GM23338 (cell line): ENCODE results near the gene CD226. TPM values are rescaled to one million over a fixed set of nuclear protein-coding genes. Genes with fewer than 3 reads are reported as not detected.
"Not testable (repeated sequence)": the region's sequence is repeated elsewhere in the genome, so short reads cannot be mapped to it uniquely, and the experiment has no call there.

Source experiments
- ATAC-seq: fragments of 200-7000 bp; cut with Tn5 transposase; 3 replicates; pipeline ENCODE4 v1.9.1; 2020
- DNase-seq: peaks from one replicate; pipeline ENCODE4 v3.0.0-alpha.2; 2015; ENCODE audit warnings: low spot score
- H2AFZ ChIP-seq: fragments of 200-600 bp; sonication (generic); 2 replicates; pipeline ENCODE4 v1.8.0; 2016; ENCODE audit warnings: antibody characterized with exemption, mild to moderate bottlenecking, moderate library complexity
- H3F3A ChIP-seq: fragments of 200-600 bp; sonication (generic); replicated peaks from 2 replicates; pipeline ENCODE4 v1.8.0; 2017; ENCODE audit warnings: antibody characterized with exemption, mixed run types, low read depth
- H3K27ac ChIP-seq: fragments of 200-600 bp; sonication (generic); 2 replicates; pipeline ENCODE4 v1.6.1; 2016; ENCODE audit warnings: low read depth
- H3K27me3 ChIP-seq: fragments of 200-600 bp; sonication (generic); 2 replicates; pipeline ENCODE4 v1.8.0; 2016; ENCODE audit warnings: mild to moderate bottlenecking, mixed run types, moderate library complexity; ENCODE audit not compliant: insufficient read depth
- H3K36me3 ChIP-seq: fragments of 200-600 bp; sonication (generic); 2 replicates; pipeline ENCODE4 v1.8.0; 2016; ENCODE audit warnings: mild to moderate bottlenecking; ENCODE audit not compliant: insufficient read depth
- H3K4me1 ChIP-seq: fragments of 200-600 bp; sonication (generic); 2 replicates; pipeline ENCODE4 v1.8.0; 2016; ENCODE audit warnings: mild to moderate bottlenecking, moderate library complexity; ENCODE audit not compliant: insufficient read depth
- H3K4me2 ChIP-seq: fragments of 200-600 bp; sonication (generic); 2 replicates; pipeline ENCODE4 v1.7.1; 2017; ENCODE audit warnings: mixed run types
- H3K4me3 ChIP-seq: fragments of 200-600 bp; sonication (generic); 2 replicates; pipeline ENCODE4 v1.6.1; 2016; ENCODE audit warnings: mixed run types
- H3K79me2 ChIP-seq: fragments of 200-600 bp; sonication (generic); replicated peaks from 2 replicates; pipeline ENCODE4 v1.8.0; 2017; ENCODE audit warnings: mild to moderate bottlenecking; ENCODE audit not compliant: insufficient read depth
- H3K9me2 ChIP-seq: fragments of 200-600 bp; sonication (generic); 2 replicates; pipeline ENCODE4 v1.8.0; 2017; ENCODE audit not compliant: insufficient read depth
- H4K20me1 ChIP-seq: fragments of 200-600 bp; sonication (generic); replicated peaks from 2 replicates; pipeline ENCODE4 v1.8.0; 2017; ENCODE audit warnings: mild to moderate bottlenecking; ENCODE audit not compliant: insufficient read depth
- H3K27ac Mint-ChIP-seq: 2 replicates; pipeline ENCODE4 v1.8.0; 2020; ENCODE audit warnings: inconsistent platforms, mild to moderate bottlenecking, moderate library complexity, mixed read lengths
- H3K27me3 Mint-ChIP-seq: 3 replicates; pipeline ENCODE4 v1.8.0; 2022; ENCODE audit warnings: low read depth, mild to moderate bottlenecking, moderate library complexity, mixed read lengths, inconsistent platforms; ENCODE audit not compliant: insufficient read depth, poor library complexity
- H3K36me3 Mint-ChIP-seq: 3 replicates; pipeline ENCODE4 v1.8.0; 2021; ENCODE audit warnings: low read depth, mild to moderate bottlenecking, inconsistent platforms, moderate library complexity, mixed read lengths
- H3K4me1 Mint-ChIP-seq: 3 replicates; pipeline ENCODE4 v1.8.0; 2020; ENCODE audit warnings: mild to moderate bottlenecking, inconsistent platforms, mixed read lengths
- H3K4me3 Mint-ChIP-seq: 3 replicates; pipeline ENCODE4 v1.8.0; 2021; ENCODE audit warnings: moderate library complexity, mild to moderate bottlenecking, inconsistent platforms, mixed read lengths
- H3K9me3 Mint-ChIP-seq: 3 replicates; pipeline ENCODE4 v1.8.0; 2020; ENCODE audit warnings: moderate library complexity, mild to moderate bottlenecking, inconsistent platforms, mixed read lengths
- EZH2 ChIP-seq: fragments of 200-600 bp; sonication (generic); IDR thresholded peaks from one replicate; pipeline ENCODE4 v1.8.0; 2017; ENCODE audit warnings: antibody characterized with exemption, mild to moderate bottlenecking, low read depth; ENCODE audit not compliant: unreplicated experiment
- JUNB ChIP-seq: IDR thresholded peaks from one replicate; pipeline ENCODE4 v1.6.1; 2016; ENCODE audit warnings: antibody characterized with exemption; ENCODE audit not compliant: unreplicated experiment
- NANOG ChIP-seq: IDR thresholded peaks from 2 replicates; pipeline ENCODE4 v1.6.1; 2016; ENCODE audit warnings: antibody characterized with exemption, borderline replicate concordance
- POLR2AphosphoS5 ChIP-seq: IDR thresholded peaks from 2 replicates; pipeline ENCODE4 v1.6.1; 2016; ENCODE audit warnings: antibody characterized with exemption, low read depth
- REST ChIP-seq: IDR thresholded peaks from one replicate; pipeline ENCODE4 v1.6.1; 2018; ENCODE audit warnings: antibody characterized with exemption; ENCODE audit not compliant: unreplicated experiment
- ZNF462 ChIP-seq: fragments of 250-450 bp; sonication (Bioruptor Pico); IDR thresholded peaks from 2 replicates; pipeline ENCODE4 v1.5.0; 2020; ENCODE audit warnings: mild to moderate bottlenecking, moderate library complexity
- polyA plus RNA-seq: library from polyadenylated mRNA; unstranded; fragments of >200 nt; fragmentation: Nextera tagmentation; extraction: Ambion mirVana; gene quantifications from 2 replicates; pipeline ENCODE4 v1.2.1, GENCODE V29; 2016
- total RNA-seq: library from RNA; depleted of rRNA; stranded (reverse); fragments of >200 nt; shearing (Covaris generic); gene quantifications from 2 replicates; pipeline ENCODE4 v1.2.3, GENCODE V29; 2014

The CD226 gene
- total and polyA plus RNA-seq, 2 experiments from 2014 or later: not detected

- Histone ChIP-seq H3K36me3 (no peaks in the 10 kb centered on the region), H3K4me1 (peaks cover 15% of the 10 kb centered on the region), H3K27me3 (no peaks in the 10 kb centered on the region), H4K20me1 (no peaks in the 10 kb centered on the region), H2AFZ (no peak overlapping the region), H3K4me3 (no peak overlapping the region), H3K27ac (no peak overlapping the region), H3K79me2 (no peaks in the 10 kb centered on the region), H3K4me2 (no peak overlapping the region), H3K9me2 (peaks cover 12% of the 10 kb centered on the region; the same call in 1 of the 2 replicates), H3F3A (no peaks in the 10 kb centered on the region)
- Mint-ChIP-seq H3K9me3 (peaks cover 25% of the 10 kb centered on the region), H3K27me3 (no peaks in the 10 kb centered on the region), H3K4me3 (no peak overlapping the region), H3K27ac (no peak overlapping the region), H3K36me3 (peaks cover 23% of the 10 kb centered on the region), H3K4me1 (peaks cover 22% of the 10 kb centered on the region)
- ATAC-seq: no peak
- TF ChIP-seq JUNB: no peak
- no peak for TF ChIP-seq ZNF462
- no peak for TF ChIP-seq NANOG
- TF ChIP-seq EZH2: no peak
- no peak for TF ChIP-seq REST
- no peak for TF ChIP-seq POLR2AphosphoS5
- DNase-seq: no peak
Observed at GRCh38 chr18:69978732-69979715, 31.4 kb upstream of the CD226 start.

- H3K4me3 Mint-ChIP-seq, H3K79me2 ChIP-seq, H3K4me1 ChIP-seq, H3K27ac ChIP-seq, DNase-seq, H3K27me3 Mint-ChIP-seq, H3F3A ChIP-seq, H2AFZ ChIP-seq, H3K9me2 ChIP-seq, H3K36me3 ChIP-seq, H3K4me2 ChIP-seq, H3K4me3 ChIP-seq, ATAC-seq, H3K27ac Mint-ChIP-seq, H4K20me1 ChIP-seq, H3K4me1 Mint-ChIP-seq, H3K27me3 ChIP-seq: not testable (repeated sequence)
- Mint-ChIP-seq H3K9me3 (peaks cover 40% of the 10 kb centered on the region), H3K36me3 (peaks cover 27% of the 10 kb centered on the region)
Observed at GRCh38 chr18:69975294-69975693, 27.6 kb upstream of the CD226 start.
